ENCODE results near the gene ZNF326.
"Not testable (repeated sequence)": the region's sequence is repeated elsewhere in the genome, so short reads cannot be mapped to it uniquely, and the experiment has no call there.

The ZNF326 gene

GRCh38 chr1:90062700-90063643 is 68.1 kb downstream of the ZNF326 start:
- H3K27ac ChIP-seq (ENCODE audit: low read length); H3K4me1 ChIP-seq (ENCODE audit: control insufficient read depth, low read depth, low read length); H3K4me3 ChIP-seq (ENCODE audit: low read length); H3K9me3 ChIP-seq (ENCODE audit: control insufficient read depth, low read depth, low read length); H3K36me3 ChIP-seq (ENCODE audit: control insufficient read depth, low read depth, low read length); H3K9ac ChIP-seq (ENCODE audit: low read length); H3K27me3 ChIP-seq (ENCODE audit: control insufficient read depth, insufficient read depth, low read length): not testable (repeated sequence)

- not testable (repeated sequence) for H3K9me3 ChIP-seq (ENCODE audit: control insufficient read depth, low read depth, low read length); H3K27ac ChIP-seq (ENCODE audit: low read length); H3K4me3 ChIP-seq (ENCODE audit: low read length); H3K36me3 ChIP-seq (ENCODE audit: control insufficient read depth, low read depth, low read length); H3K27me3 ChIP-seq (ENCODE audit: control insufficient read depth, insufficient read depth, low read length); H3K9ac ChIP-seq (ENCODE audit: low read length); H3K4me1 ChIP-seq (ENCODE audit: control insufficient read depth, low read depth, low read length)
Observed at GRCh38 chr1:90064109-90064508, 69.2 kb downstream of the ZNF326 start.

- Histone ChIP-seq H3K27me3 (ENCODE audit: control insufficient read depth, insufficient read depth, low read length) (no peaks in the 10 kb centered on the region), H3K4me1 (ENCODE audit: control insufficient read depth, low read depth, low read length) (peaks cover 10% of the 10 kb centered on the region), H3K27ac (ENCODE audit: low read length) (no peak overlapping the region), H3K4me3 (ENCODE audit: low read length) (no peak overlapping the region), H3K9me3 (ENCODE audit: control insufficient read depth, low read depth, low read length) (no peaks in the 10 kb centered on the region), H3K36me3 (ENCODE audit: control insufficient read depth, low read depth, low read length) (no peaks in the 10 kb centered on the region), H3K9ac (ENCODE audit: low read length) (no peak overlapping the region)
Observed at GRCh38 chr1:90067194-90067931, 72.5 kb downstream of the ZNF326 start.

GRCh38 chr1:90068611-90069280 is 73.8 kb downstream of the ZNF326 start:
- Histone ChIP-seq H3K27ac (ENCODE audit: low read length) (no peak overlapping the region), H3K36me3 (ENCODE audit: control insufficient read depth, low read depth, low read length) (no peaks in the 10 kb centered on the region), H3K27me3 (ENCODE audit: control insufficient read depth, insufficient read depth, low read length) (no peaks in the 10 kb centered on the region), H3K9me3 (ENCODE audit: control insufficient read depth, low read depth, low read length) (no peaks in the 10 kb centered on the region), H3K4me3 (ENCODE audit: low read length) (no peak overlapping the region), H3K4me1 (ENCODE audit: control insufficient read depth, low read depth, low read length) (peaks cover 10% of the 10 kb centered on the region), H3K9ac (ENCODE audit: low read length) (no peak overlapping the region)

- no peak overlapping the region for H3K4me3 ChIP-seq (ENCODE audit: low read length)
Observed at GRCh38 chr1:90074137-90074536, 79.2 kb downstream of the ZNF326 start.

GRCh38 chr1:90074566-90074965 is 79.7 kb downstream of the ZNF326 start:
- Histone ChIP-seq H3K4me3 (ENCODE audit: low read length) (no peak overlapping the region), H3K9me3 (ENCODE audit: control insufficient read depth, low read depth, low read length) (no peaks in the 10 kb centered on the region), H3K9ac (ENCODE audit: low read length) (no peak overlapping the region), H3K36me3 (ENCODE audit: control insufficient read depth, low read depth, low read length) (no peaks in the 10 kb centered on the region), H3K27ac (ENCODE audit: low read length) (no peak overlapping the region), H3K27me3 (ENCODE audit: control insufficient read depth, insufficient read depth, low read length) (no peaks in the 10 kb centered on the region), H3K4me1 (ENCODE audit: control insufficient read depth, low read depth, low read length) (no peaks in the 10 kb centered on the region)

More at GRCh38 chr1:90074137-90074536, 79.2 kb downstream of the ZNF326 start:
- H3K27ac ChIP-seq (ENCODE audit: low read length), result no peak overlapping the region
- no peaks in the 10 kb centered on the region for H3K36me3 ChIP-seq (ENCODE audit: control insufficient read depth, low read depth, low read length)
- H3K9ac ChIP-seq (ENCODE audit: low read length), result no peak overlapping the region
- no peaks in the 10 kb centered on the region for H3K9me3 ChIP-seq (ENCODE audit: control insufficient read depth, low read depth, low read length)
- no peaks in the 10 kb centered on the region for H3K4me1 ChIP-seq (ENCODE audit: control insufficient read depth, low read depth, low read length)
- no peaks in the 10 kb centered on the region for H3K27me3 ChIP-seq (ENCODE audit: control insufficient read depth, insufficient read depth, low read length)

- no peak overlapping the region for H3K9ac ChIP-seq (ENCODE audit: low read length)
- H3K36me3 ChIP-seq (ENCODE audit: control insufficient read depth, low read depth, low read length), result no peaks in the 10 kb centered on the region
- no peak overlapping the region for H3K27ac ChIP-seq (ENCODE audit: low read length)
- no peaks in the 10 kb centered on the region for H3K27me3 ChIP-seq (ENCODE audit: control insufficient read depth, insufficient read depth, low read length)
- no peak overlapping the region for H3K4me3 ChIP-seq (ENCODE audit: low read length)
- H3K4me1 ChIP-seq (ENCODE audit: control insufficient read depth, low read depth, low read length), result no peaks in the 10 kb centered on the region
- H3K9me3 ChIP-seq (ENCODE audit: control insufficient read depth, low read depth, low read length), result no peaks in the 10 kb centered on the region
Observed at GRCh38 chr1:90074970-90075391, 80.1 kb downstream of the ZNF326 start.

- H3K9me3 ChIP-seq (ENCODE audit: control insufficient read depth, low read depth, low read length), result no peaks in the 10 kb centered on the region
- no peaks in the 10 kb centered on the region for H3K27me3 ChIP-seq (ENCODE audit: control insufficient read depth, insufficient read depth, low read length)
- no peaks in the 10 kb centered on the region for H3K4me1 ChIP-seq (ENCODE audit: control insufficient read depth, low read depth, low read length)
- no peak overlapping the region for H3K27ac ChIP-seq (ENCODE audit: low read length)
- no peaks in the 10 kb centered on the region for H3K36me3 ChIP-seq (ENCODE audit: control insufficient read depth, low read depth, low read length)
- no peak overlapping the region for H3K9ac ChIP-seq (ENCODE audit: low read length)
- no peak overlapping the region for H3K4me3 ChIP-seq (ENCODE audit: low read length)
Observed at GRCh38 chr1:90083995-90084394, 89.1 kb downstream of the ZNF326 start.

Measured in iPS-18a (cell line).